ENCODE data around the gene PDE10A.

DNA sequence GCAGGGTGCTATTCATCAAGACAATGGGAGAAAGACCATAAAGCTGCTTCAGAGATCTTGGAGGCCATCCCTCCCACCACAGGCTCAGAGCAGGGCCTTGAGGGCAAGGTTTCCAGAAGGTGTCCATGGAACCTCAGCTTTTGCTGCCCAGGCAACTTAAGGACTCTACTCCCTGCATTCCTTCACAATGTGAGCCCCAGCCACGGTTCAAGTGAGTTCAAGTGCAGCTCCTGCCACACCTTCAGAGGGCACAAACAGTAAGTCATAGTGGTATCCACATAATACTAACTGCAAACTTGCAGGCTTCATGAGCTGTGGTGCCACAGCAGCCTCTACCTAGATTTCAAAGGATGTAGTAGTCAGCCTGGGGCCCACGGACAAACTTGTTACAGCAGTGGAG lies 209.6 kb downstream of the PDE10A start:
- TF ChIP-seq, protein P1, sequence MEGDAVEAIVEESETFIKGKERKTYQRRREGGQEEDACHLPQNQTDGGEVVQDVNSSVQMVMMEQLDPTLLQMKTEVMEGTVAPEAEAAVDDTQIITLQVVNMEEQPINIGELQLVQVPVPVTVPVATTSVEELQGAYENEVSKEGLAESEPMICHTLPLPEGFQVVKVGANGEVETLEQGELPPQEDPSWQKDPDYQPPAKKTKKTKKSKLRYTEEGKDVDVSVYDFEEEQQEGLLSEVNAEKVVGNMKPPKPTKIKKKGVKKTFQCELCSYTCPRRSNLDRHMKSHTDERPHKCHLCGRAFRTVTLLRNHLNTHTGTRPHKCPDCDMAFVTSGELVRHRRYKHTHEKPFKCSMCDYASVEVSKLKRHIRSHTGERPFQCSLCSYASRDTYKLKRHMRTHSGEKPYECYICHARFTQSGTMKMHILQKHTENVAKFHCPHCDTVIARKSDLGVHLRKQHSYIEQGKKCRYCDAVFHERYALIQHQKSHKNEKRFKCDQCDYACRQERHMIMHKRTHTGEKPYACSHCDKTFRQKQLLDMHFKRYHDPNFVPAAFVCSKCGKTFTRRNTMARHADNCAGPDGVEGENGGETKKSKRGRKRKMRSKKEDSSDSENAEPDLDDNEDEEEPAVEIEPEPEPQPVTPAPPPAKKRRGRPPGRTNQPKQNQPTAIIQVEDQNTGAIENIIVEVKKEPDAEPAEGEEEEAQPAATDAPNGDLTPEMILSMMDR (IDR thresholded peaks at IDR 0.05), result no peak
- TF ChIP-seq POLR2A (IDR thresholded peaks at IDR 0.05) (no peak), POLR2AphosphoS5 (IDR thresholded peaks at IDR 0.05) (no peak)
